Measurements from ENCODE around the gene LEPR. TPM values are rescaled to one million over a fixed set of nuclear protein-coding genes. Genes with fewer than 3 reads are reported as not detected.

The LEPR gene, protein sequence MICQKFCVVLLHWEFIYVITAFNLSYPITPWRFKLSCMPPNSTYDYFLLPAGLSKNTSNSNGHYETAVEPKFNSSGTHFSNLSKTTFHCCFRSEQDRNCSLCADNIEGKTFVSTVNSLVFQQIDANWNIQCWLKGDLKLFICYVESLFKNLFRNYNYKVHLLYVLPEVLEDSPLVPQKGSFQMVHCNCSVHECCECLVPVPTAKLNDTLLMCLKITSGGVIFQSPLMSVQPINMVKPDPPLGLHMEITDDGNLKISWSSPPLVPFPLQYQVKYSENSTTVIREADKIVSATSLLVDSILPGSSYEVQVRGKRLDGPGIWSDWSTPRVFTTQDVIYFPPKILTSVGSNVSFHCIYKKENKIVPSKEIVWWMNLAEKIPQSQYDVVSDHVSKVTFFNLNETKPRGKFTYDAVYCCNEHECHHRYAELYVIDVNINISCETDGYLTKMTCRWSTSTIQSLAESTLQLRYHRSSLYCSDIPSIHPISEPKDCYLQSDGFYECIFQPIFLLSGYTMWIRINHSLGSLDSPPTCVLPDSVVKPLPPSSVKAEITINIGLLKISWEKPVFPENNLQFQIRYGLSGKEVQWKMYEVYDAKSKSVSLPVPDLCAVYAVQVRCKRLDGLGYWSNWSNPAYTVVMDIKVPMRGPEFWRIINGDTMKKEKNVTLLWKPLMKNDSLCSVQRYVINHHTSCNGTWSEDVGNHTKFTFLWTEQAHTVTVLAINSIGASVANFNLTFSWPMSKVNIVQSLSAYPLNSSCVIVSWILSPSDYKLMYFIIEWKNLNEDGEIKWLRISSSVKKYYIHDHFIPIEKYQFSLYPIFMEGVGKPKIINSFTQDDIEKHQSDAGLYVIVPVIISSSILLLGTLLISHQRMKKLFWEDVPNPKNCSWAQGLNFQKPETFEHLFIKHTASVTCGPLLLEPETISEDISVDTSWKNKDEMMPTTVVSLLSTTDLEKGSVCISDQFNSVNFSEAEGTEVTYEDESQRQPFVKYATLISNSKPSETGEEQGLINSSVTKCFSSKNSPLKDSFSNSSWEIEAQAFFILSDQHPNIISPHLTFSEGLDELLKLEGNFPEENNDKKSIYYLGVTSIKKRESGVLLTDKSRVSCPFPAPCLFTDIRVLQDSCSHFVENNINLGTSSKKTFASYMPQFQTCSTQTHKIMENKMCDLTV
- 7.5 and 17.1 TPM in 2 replicates for total RNA-seq

DNA sequence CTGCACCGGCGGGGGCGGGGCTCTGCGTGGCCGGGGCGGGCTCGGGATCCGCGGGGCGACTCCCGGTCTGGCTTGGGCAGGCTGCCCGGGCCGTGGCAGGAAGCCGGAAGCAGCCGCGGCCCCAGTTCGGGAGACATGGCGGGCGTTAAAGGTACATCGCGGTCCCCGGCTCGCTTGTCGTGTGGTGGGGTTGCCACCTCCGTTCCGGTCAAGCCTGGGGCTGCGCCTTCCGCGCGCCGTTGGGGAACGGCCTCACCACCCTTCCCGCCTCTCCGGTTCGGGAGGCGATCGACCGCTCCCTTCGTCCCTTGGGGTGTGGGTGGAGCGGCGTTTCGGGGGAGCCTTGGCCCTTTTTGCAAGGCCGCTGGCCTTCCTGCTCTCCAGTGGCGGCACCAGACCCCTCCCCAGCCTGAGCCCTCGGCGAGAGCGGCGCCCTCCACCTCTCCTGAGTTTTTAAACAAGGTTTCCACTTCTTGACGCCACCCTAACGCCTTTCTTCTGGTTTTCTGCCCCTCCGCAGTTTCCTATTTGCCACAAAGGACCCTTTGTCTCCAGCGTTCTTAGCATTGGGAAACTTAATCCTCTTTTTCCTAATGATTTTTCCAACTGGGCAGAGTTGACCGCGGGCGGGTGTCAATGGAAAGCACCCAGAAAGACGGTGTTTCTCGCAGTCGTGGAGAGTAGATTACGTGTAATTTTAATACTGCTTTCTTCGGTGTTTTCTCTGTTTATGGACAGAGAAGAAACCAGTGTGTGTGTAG is at the start of gene LEPR, which contains the start of gene LEPROT:
TSS of gene LEPR (plus strand) at position 79 of the 761 bp plus-strand sequence. CDS start 144,898 bp downstream, outside the sequence.
TSS of gene LEPROT (plus strand) at position 79 of the 761 bp plus-strand sequence. CDS start at position 136, 57 bp downstream.

Other genes starting within 250 kb of the LEPR start
- gene DNAJC6, start 111.1 kb upstream of the LEPR start, total RNA-seq: 3.0 and 4.7 TPM in 2 replicates
- gene LEPROT, start within 50 bp of the LEPR start, total RNA-seq: 43.8 and 53.0 TPM in 2 replicates

Measured in mesangial cell (primary cell).